ENCODE data around the gene TCEA2.

TCEA2 gene

GRCh38 chr20:64099880-64100565, 37.0 kb downstream of the TCEA2 start:
- no peak for DNase-seq

- no peak for DNase-seq
These were observed 37.5 kb downstream of the TCEA2 start for GRCh38 chr20:64100566-64100888.

- DNase-seq, result no peak
These were observed 38.1 kb downstream of the TCEA2 start for GRCh38 chr20:64100946-64101688.

- peak; percentile 48 for DNase-seq
These were observed 39.0 kb downstream of the TCEA2 start for GRCh38 chr20:64101731-64102621.

- DNase-seq, result no peak
These were observed 39.8 kb downstream of the TCEA2 start for GRCh38 chr20:64102647-64103354.

- no peak for DNase-seq
These were observed 41.1 kb downstream of the TCEA2 start for GRCh38 chr20:64103871-64104666.

- DNase-seq, result no peak
These were observed 41.9 kb downstream of the TCEA2 start for GRCh38 chr20:64104667-64105451.

GRCh38 chr20:64105846-64106434, 42.9 kb downstream of the TCEA2 start:
- no peak for DNase-seq

- no peak for DNase-seq
These were observed 43.5 kb downstream of the TCEA2 start for GRCh38 chr20:64106435-64106961.

- DNase-seq, result no peak
These were observed 44.2 kb downstream of the TCEA2 start, which contains the start of gene NPBWR2 for GRCh38 chr20:64106981-64107735. Gene NPBWR2, minus strand, starts transcription at chr20:64107565. Its CDS starts 734 bp downstream, at chr20:64106831.

GRCh38 chr20:64107736-64108457, 44.9 kb downstream of the TCEA2 start:
- no peak for DNase-seq

- no peak for DNase-seq
These were observed 46.0 kb downstream of the TCEA2 start for GRCh38 chr20:64108731-64109681.

GRCh38 chr20:64109831-64110391, 46.9 kb downstream of the TCEA2 start:
- DNase-seq, result peak; percentile 0

- DNase-seq, result no peak
These were observed 47.5 kb downstream of the TCEA2 start for GRCh38 chr20:64110411-64111068.

- peak; percentile 7 for DNase-seq
These were observed 49.0 kb downstream of the TCEA2 start for GRCh38 chr20:64111841-64112641.
